KG1 (cell line): ENCODE results near the gene MCHR1.

Source experiments
- DNase-seq: peaks from one replicate; lab custom pipeline; 2025; lab: John Stamatoyannopoulos, UW

The MCHR1 gene

DNA sequence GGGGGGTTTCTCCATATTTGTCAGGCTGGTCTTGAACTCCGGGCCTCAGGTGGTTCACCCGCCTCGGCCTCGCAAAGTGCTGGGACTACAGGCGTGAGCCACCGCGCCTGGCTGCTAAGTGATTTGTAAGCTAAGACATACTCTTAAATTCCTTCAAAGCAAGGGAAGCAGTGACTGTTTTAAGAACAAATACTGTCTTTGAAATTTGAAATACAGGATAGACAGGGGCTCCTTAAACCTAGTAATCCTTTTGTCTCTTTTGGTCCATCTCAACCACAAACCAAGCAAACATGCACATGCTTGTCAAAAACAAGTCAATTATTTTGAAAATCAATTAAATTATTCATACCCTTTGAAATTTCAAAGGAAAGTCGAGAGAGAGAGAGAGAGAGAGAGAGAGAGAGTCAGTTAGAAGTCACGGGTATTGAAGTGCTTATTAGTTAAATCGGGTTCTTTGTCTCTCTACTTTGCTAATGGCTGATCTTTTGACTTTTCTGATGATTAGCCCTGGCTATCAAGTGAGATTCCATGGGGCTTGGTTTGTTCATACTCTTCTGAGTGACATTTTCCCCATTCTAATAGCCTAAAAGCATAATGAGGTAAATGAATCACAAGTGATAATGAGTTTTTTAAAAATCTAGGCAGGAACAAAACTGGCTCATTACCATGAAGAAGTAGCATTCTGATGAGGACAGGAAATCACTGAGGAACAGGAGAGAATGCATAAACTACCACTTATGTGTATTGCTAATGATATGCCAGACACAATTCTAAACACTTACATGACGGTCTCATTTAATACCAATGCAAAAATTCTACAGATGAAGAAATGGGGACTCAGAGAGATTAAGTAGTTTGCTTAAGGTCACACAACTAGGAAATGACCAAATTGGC is 48.0 kb downstream of the MCHR1 start:
- DNase-seq = no peak

DNA sequence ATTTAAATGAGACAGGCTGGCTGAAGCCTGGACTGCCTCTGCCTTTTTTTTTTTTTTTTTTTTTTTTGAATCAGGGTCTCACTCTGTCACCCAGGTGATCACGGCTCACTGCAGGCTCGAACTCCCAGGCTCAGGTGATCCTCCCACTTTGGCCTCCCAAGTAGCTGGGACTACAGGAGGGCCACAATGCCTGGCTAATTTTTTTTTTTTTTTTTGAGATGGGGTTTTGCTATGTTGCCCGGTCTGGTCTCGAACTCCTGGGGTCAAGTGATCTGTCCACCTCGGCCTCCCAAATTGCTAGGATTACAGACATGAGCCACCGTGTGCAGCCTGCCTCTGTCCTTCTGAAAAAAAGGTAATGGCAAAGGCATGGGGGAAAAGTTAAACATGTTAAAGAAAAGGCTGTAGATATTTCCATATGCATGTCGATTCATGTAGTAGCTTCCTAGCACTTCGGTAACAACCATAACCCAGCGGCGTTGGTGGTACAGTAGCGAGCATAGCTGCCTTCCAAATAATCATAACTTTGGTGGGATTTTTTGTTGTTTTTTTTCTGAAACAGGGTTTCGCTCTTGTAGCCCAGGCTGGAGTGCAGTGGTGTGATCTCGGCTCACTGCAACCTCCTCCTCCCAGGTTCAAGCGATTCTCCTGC is 48.8 kb downstream of the MCHR1 start:
- DNase-seq = no peak

DNA sequence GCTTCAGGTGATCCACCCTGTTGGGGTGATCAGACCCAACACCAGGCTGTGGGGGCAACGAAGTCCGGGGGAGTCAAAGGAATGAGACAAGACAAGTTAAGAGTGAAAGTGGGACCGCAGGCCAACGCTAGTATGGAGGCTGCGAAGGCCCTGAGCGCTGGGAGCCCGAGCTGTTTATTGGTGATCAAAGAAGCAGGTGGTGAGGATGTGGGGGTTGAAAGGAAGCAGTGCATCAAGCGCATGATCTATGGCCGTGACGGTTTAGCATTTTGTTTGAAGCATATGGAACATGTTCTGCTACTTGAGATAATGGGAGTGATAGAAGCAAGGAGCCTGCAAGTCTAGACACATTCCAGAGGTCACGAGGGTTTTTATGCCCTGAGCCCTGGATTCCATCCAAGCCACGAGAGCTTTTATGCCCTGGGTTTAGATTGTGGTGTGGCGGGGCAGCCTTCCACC is 49.5 kb downstream of the MCHR1 start:
- DNase-seq = no peak

DNA sequence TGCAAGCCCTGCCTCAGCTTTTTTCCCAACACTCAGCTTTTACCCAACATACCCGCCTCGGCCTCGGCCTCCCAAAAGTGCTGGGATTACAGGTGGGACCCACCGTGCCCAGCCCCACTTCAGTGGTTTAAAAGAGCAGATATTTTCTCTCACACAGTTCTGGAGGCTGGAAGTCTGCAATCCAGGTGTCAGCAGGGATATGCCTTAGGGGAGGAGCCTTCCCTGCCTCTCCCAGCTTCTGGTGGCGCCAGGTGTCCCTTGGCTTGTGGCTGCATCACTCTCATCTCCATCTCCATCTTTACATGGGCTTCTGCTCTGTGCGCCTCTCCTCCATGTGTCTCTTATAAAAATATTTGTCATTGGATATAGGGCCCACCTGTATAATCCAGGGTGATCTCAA is 50.0 kb downstream of the MCHR1 start:
- DNase-seq = no peak
